ENCODE data around the gene IDH3G.

- TF ChIP-seq CTCF (IDR thresholded peaks at IDR 0.05) (no peak), EZH2 (IDR thresholded peaks at IDR 0.05; ENCODE audit: borderline replicate concordance, insufficient read depth, low read depth, low read length, poor library complexity, severe bottlenecking) (no peak)
Measured at GRCh38 chrX:153784325-153784967, 9.7 kb downstream of the IDH3G start.
